Ovary (tissue), 3 donors: ENCODE measurements around the gene CCL19.

Experiments used
- EP300 ChIP-seq: sonication (generic); formaldehyde crosslinking; IDR thresholded peaks from one replicate; pipeline ENCODE4 v1.6.1; 2017; ENCODE audit warnings: antibody characterized with exemption
- POLR2A ChIP-seq: fragments of 450-650 bp; IDR thresholded peaks from one replicate; pipeline ENCODE4 v1.6.1; 2017; ENCODE audit warnings: antibody characterized with exemption, mild to moderate bottlenecking, moderate library complexity
- TF ChIP-seq, protein P1 (sequence below), 3 donors: fragments of 450-650 bp in 2 of 3; fragments of 200-600 bp in 1 of 3; IDR thresholded peaks; one replicate each; pipeline versions ENCODE4 v1.5.1 to v1.8.0; 2016 to 2022; ENCODE audit warnings: antibody characterized with exemption in 3 of 3, mild to moderate bottlenecking in 1 of 3
- donor health status: DM: no; HTN: no; CAD: no.

DNA sequence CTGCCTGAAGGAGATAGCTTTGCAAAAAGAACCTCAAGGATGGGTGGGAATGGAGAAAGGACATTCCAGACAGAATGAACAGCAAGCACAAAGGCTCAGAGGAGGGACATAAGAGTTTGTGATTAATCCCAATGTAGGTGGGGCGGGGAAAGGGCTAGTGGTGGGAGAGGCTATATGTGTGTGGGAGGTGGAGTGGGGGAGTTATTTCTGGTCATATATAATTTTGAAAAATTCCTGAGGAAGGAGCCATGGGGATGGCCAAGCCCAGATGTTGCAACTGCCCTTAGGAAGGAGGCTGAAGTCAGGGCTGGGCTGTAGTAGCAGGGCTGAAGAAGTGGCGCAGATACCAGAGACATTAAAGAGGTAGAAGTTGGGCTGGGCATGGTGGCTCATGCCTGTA, 15.2 kb downstream of the CCL19 start:
- TF ChIP-seq EP300, result no peak
- TF ChIP-seq, protein P1, sequence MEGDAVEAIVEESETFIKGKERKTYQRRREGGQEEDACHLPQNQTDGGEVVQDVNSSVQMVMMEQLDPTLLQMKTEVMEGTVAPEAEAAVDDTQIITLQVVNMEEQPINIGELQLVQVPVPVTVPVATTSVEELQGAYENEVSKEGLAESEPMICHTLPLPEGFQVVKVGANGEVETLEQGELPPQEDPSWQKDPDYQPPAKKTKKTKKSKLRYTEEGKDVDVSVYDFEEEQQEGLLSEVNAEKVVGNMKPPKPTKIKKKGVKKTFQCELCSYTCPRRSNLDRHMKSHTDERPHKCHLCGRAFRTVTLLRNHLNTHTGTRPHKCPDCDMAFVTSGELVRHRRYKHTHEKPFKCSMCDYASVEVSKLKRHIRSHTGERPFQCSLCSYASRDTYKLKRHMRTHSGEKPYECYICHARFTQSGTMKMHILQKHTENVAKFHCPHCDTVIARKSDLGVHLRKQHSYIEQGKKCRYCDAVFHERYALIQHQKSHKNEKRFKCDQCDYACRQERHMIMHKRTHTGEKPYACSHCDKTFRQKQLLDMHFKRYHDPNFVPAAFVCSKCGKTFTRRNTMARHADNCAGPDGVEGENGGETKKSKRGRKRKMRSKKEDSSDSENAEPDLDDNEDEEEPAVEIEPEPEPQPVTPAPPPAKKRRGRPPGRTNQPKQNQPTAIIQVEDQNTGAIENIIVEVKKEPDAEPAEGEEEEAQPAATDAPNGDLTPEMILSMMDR (IDR thresholded peaks at IDR 0.05), result no peak
- TF ChIP-seq POLR2A, result no peak
